Osteoblast (primary cell): ENCODE data around the gene ZC3H10. TPM values are rescaled to one million over a fixed set of nuclear protein-coding genes. Genes with fewer than 3 reads are reported as not detected.
A peak's percentile ranks its signal among the peaks of the same experiment; 100 is the strongest.

Experiments
- DNase-seq: peaks from one replicate; pipeline ENCODE4 v3.0.0; 2011; ENCODE audit warnings: low spot score, mixed read lengths; ENCODE audit not compliant: insufficient read length; ENCODE audit errors: missing footprints
- H2AFZ ChIP-seq: 2 replicates; pipeline ENCODE4 v1.6.0; 2011; ENCODE audit warnings: mild to moderate bottlenecking, low read length
- H3K27ac ChIP-seq: 2 replicates; pipeline ENCODE4 v1.5.1; 2011; ENCODE audit warnings: mild to moderate bottlenecking, low read depth, low read length, moderate library complexity
- H3K27me3 ChIP-seq: 2 replicates; pipeline ENCODE4 v1.6.0; 2012; ENCODE audit warnings: mild to moderate bottlenecking, control low read depth, inconsistent platforms, low read length, moderate library complexity; ENCODE audit not compliant: insufficient read depth
- H3K36me3 ChIP-seq: 2 replicates; pipeline ENCODE4 v1.5.1; 2011; ENCODE audit warnings: mild to moderate bottlenecking, low read length, control low read depth, moderate library complexity; ENCODE audit not compliant: insufficient read depth
- H3K4me1 ChIP-seq: 2 replicates; pipeline ENCODE4 v1.5.1; 2011; ENCODE audit warnings: mild to moderate bottlenecking, low read length, control low read depth, moderate library complexity; ENCODE audit not compliant: insufficient read depth
- H3K4me2 ChIP-seq: 2 replicates; pipeline ENCODE4 v1.6.0; 2011; ENCODE audit warnings: mild to moderate bottlenecking, low read length; ENCODE audit not compliant: insufficient read depth
- H3K4me3 ChIP-seq: fragments of 200-600 bp; sonication (generic); 3 replicates; pipeline ENCODE4 v1.5.1; 2012; ENCODE audit warnings: mild to moderate bottlenecking, low read length, inconsistent platforms; ENCODE audit not compliant: insufficient read depth
- H3K79me2 ChIP-seq: 2 replicates; pipeline ENCODE4 v1.6.0; 2012; ENCODE audit warnings: mild to moderate bottlenecking, low read length, control low read depth, inconsistent platforms; ENCODE audit not compliant: insufficient read depth
- H3K9me3 ChIP-seq: 2 replicates; pipeline ENCODE4 v1.5.1; 2011; ENCODE audit warnings: low read depth, low read length, control low read depth
- H4K20me1 ChIP-seq: 2 replicates; pipeline ENCODE4 v1.6.0; 2012; ENCODE audit warnings: mild to moderate bottlenecking, low read length, control low read depth; ENCODE audit not compliant: insufficient read depth
- total RNA-seq: library from RNA; depleted of rRNA; stranded (reverse); fragments of >200 nt; gene quantifications from 2 replicates; pipeline ENCODE4 v1.2.3, GENCODE V29; 2012
- TF ChIP-seq, protein P1 (sequence below): IDR thresholded peaks from 2 replicates; pipeline ENCODE4 v1.5.1; 2011; ENCODE audit warnings: mild to moderate bottlenecking, low read depth, low read length, moderate library complexity; ENCODE audit errors: extremely low read depth

Gene ZC3H10
- total RNA-seq, 1 donor, result 9.0 TPM

DNA sequence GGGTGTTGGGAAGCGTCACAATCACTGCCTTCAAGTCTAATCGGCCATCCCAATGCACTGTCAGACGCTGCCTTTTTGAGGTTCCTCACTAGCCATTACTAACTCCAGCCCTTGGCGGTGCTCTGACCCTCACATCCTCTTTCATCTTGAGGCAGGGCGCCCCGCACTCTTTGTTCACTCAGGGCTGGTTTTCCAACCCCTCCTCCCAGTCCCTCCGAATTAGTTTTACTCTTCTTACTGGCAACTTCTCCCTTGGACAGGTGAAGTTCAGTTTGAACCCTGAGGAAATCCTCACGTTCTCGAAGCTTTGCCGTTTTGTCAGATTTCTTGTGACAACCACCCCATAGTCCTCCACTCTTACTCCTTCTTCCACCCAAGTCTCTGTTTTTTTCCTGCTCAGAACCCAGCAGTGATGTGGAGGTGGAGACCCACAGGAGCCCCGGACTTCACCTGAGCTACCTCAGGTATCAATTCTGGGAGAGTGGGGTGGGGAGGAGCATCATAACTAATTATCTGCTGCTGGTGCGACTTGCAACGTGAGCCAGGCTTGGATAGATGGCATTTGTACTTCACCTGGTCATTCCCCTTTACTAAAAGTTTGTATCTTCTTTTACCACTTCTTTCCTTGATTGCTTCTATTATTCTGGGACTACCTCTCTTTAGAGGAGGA lies 757 bp downstream of the ZC3H10 start:
- Histone ChIP-seq H3K4me3 (peak overlapping the region; percentile 85), H3K4me2 (peak overlapping the region; percentile 99), H3K79me2 (peaks cover 35% of the 10 kb centered on the region), H3K36me3 (peaks cover 20% of the 10 kb centered on the region), H2AFZ (peak overlapping the region; percentile 61), H3K9me3 (no peaks in the 10 kb centered on the region), H4K20me1 (peaks cover 16% of the 10 kb centered on the region), H3K4me1 (peaks cover 29% of the 10 kb centered on the region), H3K27ac (peak overlapping the region; percentile 92), H3K27me3 (no peaks in the 10 kb centered on the region)
- TF ChIP-seq, protein P1, sequence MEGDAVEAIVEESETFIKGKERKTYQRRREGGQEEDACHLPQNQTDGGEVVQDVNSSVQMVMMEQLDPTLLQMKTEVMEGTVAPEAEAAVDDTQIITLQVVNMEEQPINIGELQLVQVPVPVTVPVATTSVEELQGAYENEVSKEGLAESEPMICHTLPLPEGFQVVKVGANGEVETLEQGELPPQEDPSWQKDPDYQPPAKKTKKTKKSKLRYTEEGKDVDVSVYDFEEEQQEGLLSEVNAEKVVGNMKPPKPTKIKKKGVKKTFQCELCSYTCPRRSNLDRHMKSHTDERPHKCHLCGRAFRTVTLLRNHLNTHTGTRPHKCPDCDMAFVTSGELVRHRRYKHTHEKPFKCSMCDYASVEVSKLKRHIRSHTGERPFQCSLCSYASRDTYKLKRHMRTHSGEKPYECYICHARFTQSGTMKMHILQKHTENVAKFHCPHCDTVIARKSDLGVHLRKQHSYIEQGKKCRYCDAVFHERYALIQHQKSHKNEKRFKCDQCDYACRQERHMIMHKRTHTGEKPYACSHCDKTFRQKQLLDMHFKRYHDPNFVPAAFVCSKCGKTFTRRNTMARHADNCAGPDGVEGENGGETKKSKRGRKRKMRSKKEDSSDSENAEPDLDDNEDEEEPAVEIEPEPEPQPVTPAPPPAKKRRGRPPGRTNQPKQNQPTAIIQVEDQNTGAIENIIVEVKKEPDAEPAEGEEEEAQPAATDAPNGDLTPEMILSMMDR, result no peak
- no peak for DNase-seq

DNA sequence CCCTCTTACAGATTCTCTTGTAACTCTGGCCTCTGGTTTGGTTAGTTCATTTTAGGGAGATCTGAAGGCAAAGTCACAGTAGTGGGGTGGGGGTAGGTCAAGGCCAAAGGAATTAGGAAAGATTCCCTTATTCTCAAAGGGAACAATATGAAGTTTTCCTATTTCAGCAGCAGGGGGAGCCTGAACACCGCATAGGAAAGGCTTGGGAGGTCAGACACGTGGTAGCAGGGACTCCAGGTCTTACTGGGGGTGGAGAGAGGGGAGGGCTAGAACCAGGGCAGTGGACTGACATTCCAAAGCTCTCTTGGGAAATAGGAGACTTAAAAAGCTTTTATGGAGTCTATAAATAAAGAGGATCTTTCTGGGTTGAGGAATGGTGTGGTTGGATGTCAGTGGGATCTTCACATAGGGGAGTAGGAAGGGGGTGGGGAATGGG lies 1.3 kb downstream of the ZC3H10 start:
- H3K36me3 ChIP-seq, result peaks cover 18% of the 10 kb centered on the region
- peaks cover 29% of the 10 kb centered on the region for H3K4me1 ChIP-seq
- H4K20me1 ChIP-seq, result peaks cover 16% of the 10 kb centered on the region
- peak overlapping the region; percentile 85 for H3K4me3 ChIP-seq
- peaks cover 39% of the 10 kb centered on the region for H3K79me2 ChIP-seq
- TF ChIP-seq, protein P1, result peak; percentile 86
- H3K4me2 ChIP-seq, result peak overlapping the region; percentile 99
- peak overlapping the region; percentile 92 for H3K27ac ChIP-seq
- peak; percentile 93 for DNase-seq
- H2AFZ ChIP-seq, result no peak overlapping the region
- no peaks in the 10 kb centered on the region for H3K9me3 ChIP-seq
- no peaks in the 10 kb centered on the region for H3K27me3 ChIP-seq

DNA sequence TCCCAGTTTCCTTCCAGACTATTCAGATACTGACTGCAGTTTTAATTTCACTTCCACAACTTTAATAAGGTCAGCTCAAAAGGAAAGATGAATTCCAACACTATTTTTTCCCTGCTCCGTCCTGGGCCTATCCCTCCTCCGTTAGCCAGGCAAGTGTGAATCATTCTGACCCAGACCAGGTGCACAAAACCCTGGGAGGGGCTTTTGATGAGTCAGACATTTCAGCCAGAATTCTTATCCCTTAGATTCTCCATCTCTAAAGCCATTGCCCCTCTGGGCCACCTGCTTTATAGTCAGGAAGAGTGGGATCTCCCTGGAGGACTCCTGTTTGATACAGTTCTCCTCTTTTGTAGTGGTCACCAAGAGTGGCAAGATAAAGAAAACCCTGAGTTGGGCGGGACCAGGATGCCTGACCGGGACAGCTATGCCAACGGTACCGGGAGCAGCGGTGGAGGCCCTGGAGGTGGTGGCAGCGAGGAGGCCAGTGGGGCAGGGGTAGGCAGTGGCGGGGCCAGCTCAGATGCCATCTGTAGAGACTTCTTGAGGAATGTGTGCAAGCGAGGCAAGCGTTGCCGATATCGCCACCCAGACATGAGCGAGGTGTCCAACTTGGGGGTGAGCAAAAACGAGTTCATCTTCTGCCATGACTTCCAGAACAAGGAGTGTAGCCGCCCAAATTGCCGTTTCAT lies 2.2 kb downstream of the ZC3H10 start:
- no peaks in the 10 kb centered on the region for H3K27me3 ChIP-seq
- no peak overlapping the region for H2AFZ ChIP-seq
- H3K36me3 ChIP-seq, result peaks cover 18% of the 10 kb centered on the region
- no peak overlapping the region for H3K4me3 ChIP-seq
- H3K9me3 ChIP-seq, result no peaks in the 10 kb centered on the region
- TF ChIP-seq, protein P1, result no peak
- H4K20me1 ChIP-seq, result peaks cover 16% of the 10 kb centered on the region
- peaks cover 39% of the 10 kb centered on the region for H3K79me2 ChIP-seq
- peaks cover 25% of the 10 kb centered on the region for H3K4me1 ChIP-seq
- DNase-seq, result no peak
- peak overlapping the region; percentile 26 for H3K27ac ChIP-seq
- peak overlapping the region; percentile 99 for H3K4me2 ChIP-seq

DNA sequence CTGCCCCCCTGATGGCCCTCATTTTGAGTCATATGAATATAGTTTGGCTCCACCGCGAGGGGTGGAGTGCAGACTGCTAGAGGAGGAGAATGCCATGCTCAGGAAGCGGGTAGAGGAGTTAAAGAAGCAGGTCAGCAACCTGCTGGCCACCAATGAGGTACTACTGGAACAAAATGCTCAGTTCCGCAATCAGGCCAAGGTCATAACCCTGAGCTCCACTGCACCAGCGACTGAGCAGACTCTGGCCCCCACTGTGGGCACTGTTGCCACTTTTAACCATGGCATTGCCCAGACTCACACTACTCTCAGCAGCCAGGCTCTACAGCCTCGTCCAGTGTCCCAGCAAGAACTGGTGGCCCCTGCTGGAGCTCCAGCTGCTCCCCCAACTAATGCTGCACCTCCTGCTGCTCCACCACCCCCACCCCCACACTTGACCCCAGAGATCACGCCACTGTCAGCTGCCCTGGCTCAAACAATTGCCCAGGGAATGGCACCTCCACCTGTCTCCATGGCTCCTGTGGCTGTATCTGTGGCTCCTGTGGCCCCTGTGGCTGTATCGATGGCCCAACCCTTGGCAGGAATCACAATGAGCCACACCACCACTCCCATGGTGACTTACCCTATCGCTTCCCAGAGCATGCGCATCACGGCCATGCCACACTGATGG lies 3.3 kb downstream of the ZC3H10 start:
- Histone ChIP-seq H3K27ac (no peak overlapping the region), H3K4me3 (no peak overlapping the region), H3K4me2 (no peak overlapping the region), H3K9me3 (no peaks in the 10 kb centered on the region), H3K36me3 (peaks cover 18% of the 10 kb centered on the region), H4K20me1 (peaks cover 16% of the 10 kb centered on the region), H3K4me1 (peaks cover 26% of the 10 kb centered on the region), H3K79me2 (peaks cover 40% of the 10 kb centered on the region), H3K27me3 (no peaks in the 10 kb centered on the region), H2AFZ (no peak overlapping the region)
- TF ChIP-seq, protein P1, result no peak
- no peak for DNase-seq
